ENCODE measurements around the gene PHLPP1.

GRCh38 chr18:62899534-62899933, 184.2 kb downstream of the PHLPP1 start:
- no peak for TF ChIP-seq CTCF (conservative IDR thresholded peaks at IDR 0.05 in 1 of 2, IDR thresholded peaks at IDR 0.05 in 1 of 2; ENCODE audit: low read depth in 1 of 2, low read length in 2 of 2)
- TF ChIP-seq EZH2 (IDR thresholded peaks at IDR 0.05; ENCODE audit: low read length, missing control alignments): no peak
